ENCODE data around the gene CLCA2.

CLCA2 gene

DNA sequence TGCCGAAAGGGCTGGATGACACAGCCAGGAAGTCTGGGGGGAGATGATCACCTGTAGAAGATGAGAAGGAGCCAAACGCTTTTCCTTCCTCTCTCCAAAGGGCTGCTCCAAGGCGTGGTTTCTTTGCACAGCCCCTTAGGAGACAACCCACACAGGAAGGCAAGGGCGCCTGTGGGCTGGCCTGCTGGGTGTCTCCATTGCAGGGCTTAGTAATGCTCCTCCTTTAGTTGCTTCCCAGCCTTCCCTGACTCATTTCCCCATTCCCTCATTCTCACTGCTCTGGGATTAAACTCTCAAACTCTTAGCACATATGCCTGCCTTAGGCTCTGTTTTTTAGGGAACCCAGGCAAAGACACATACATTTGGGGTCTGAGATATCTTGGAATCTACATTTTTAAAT, 43.0 kb downstream of the CLCA2 start:
- H3K4me2 ChIP-seq = no peak overlapping the region
- no peaks in the 10 kb centered on the region for H3K36me3 ChIP-seq
- no peaks in the 10 kb centered on the region for H3K9me3 ChIP-seq
- no peaks in the 10 kb centered on the region for H4K20me1 ChIP-seq
- no peaks in the 10 kb centered on the region for H3K27me3 ChIP-seq
- TF ChIP-seq Cebpa-rat (IDR thresholded peaks at IDR 0.05) = no peak
- no peak overlapping the region for H3K9ac ChIP-seq
- H3K4me1 ChIP-seq = no peaks in the 10 kb centered on the region
- H3K27ac ChIP-seq = no peak overlapping the region
- no peak overlapping the region for H3K4me3 ChIP-seq

GRCh38 chr1:86468501-86468977, 44.6 kb downstream of the CLCA2 start, which contains the start of gene CLCA1:
CLCA1 (plus strand) TSS chr1:86468927; CDS start chr1:86468972, 45 bp downstream.
- Histone ChIP-seq H4K20me1 (no peaks in the 10 kb centered on the region), H3K9ac (no peak within 1 kb of the TSS), H3K36me3 (no peaks in the 10 kb centered on the region), H3K27me3 (no peaks in the 10 kb centered on the region), H3K9me3 (no peaks in the 10 kb centered on the region), H3K4me1 (no peaks in the 10 kb centered on the region), H3K27ac (no peak within 1 kb of the TSS), H3K4me2 (no peak within 1 kb of the TSS), H3K4me3 (no peak within 1 kb of the TSS)
- TF ChIP-seq Cebpa-rat (IDR thresholded peaks at IDR 0.05) = no peak

DNA sequence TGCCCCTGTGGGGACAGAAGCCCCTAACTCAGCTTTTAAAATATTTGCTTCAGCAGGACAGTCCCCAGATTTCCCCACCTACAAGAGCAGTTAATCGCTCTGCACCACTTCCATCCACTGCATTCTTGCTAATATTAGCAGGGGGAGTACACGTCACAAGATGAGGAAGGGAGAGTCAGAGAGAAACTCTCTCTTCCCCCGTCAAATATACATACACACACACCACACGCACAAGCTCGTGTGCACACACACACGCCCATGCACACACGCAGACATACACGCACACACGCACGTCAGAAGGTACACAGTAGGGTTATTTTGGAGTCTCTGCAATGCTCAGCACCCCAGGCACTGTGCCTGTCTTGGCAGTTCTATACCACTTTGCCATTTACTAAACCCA, 46.9 kb downstream of the CLCA2 start:
- TF ChIP-seq Cebpa-rat (IDR thresholded peaks at IDR 0.05) = no peak
- no peaks in the 10 kb centered on the region for H3K9me3 ChIP-seq
- H3K4me3 ChIP-seq = no peak overlapping the region
- H3K27me3 ChIP-seq = no peaks in the 10 kb centered on the region
- no peaks in the 10 kb centered on the region for H3K36me3 ChIP-seq
- H3K4me1 ChIP-seq = no peaks in the 10 kb centered on the region
- H3K27ac ChIP-seq = no peak overlapping the region
- H4K20me1 ChIP-seq = no peaks in the 10 kb centered on the region
- no peak overlapping the region for H3K9ac ChIP-seq
- no peak overlapping the region for H3K4me2 ChIP-seq

DNA sequence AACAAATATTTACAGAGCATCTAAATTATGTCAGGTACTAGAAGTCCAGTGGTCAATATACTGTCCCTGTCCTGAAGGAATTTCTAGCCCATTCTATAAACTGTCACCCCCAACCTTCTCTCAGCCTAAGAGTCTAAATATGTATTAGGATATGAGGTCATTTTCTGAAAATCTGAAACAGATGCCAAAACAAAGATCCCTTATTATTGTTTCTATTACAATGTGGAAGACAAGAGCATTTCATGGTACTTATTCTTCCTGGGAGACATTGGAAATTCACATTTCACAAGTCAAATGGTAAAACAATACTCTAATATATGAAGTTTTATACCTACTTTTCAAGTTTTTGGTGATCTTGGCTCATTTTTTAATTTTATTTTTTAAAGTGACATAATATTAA, 47.3 kb downstream of the CLCA2 start:
- TF ChIP-seq Cebpa-rat (IDR thresholded peaks at IDR 0.05) = no peak
- Histone ChIP-seq H3K4me3 (no peak overlapping the region), H3K27me3 (no peaks in the 10 kb centered on the region), H3K9me3 (no peaks in the 10 kb centered on the region), H3K36me3 (no peaks in the 10 kb centered on the region), H3K27ac (no peak overlapping the region), H4K20me1 (no peaks in the 10 kb centered on the region), H3K9ac (no peak overlapping the region), H3K4me2 (no peak overlapping the region), H3K4me1 (no peaks in the 10 kb centered on the region)

DNA sequence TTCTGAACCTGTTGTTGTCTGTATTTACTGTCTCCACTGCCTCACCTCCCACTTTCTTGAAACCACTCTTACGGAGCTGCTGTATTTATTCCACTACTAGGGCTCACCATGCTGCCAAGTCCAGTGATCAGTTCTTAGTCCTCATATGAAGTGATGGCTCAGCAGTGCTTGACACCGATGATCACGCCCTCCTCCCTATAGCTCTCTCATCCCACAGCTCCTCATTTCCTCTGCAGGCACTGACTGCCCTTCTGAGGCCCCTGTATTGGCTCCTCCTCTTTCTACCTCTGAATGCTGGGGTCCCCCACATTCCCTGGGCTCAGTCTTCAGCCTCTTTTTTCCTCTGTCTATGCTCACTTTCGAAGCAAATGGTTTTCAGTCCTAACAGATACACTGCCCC, 48.2 kb downstream of the CLCA2 start:
- H3K9ac ChIP-seq = no peak overlapping the region
- H3K27ac ChIP-seq = no peak overlapping the region
- no peaks in the 10 kb centered on the region for H3K36me3 ChIP-seq
- no peak for TF ChIP-seq Cebpa-rat (IDR thresholded peaks at IDR 0.05)
- no peaks in the 10 kb centered on the region for H3K4me1 ChIP-seq
- H4K20me1 ChIP-seq = no peaks in the 10 kb centered on the region
- no peak overlapping the region for H3K4me2 ChIP-seq
- H3K4me3 ChIP-seq = no peak overlapping the region
- no peaks in the 10 kb centered on the region for H3K27me3 ChIP-seq
- H3K9me3 ChIP-seq = no peaks in the 10 kb centered on the region

DNA sequence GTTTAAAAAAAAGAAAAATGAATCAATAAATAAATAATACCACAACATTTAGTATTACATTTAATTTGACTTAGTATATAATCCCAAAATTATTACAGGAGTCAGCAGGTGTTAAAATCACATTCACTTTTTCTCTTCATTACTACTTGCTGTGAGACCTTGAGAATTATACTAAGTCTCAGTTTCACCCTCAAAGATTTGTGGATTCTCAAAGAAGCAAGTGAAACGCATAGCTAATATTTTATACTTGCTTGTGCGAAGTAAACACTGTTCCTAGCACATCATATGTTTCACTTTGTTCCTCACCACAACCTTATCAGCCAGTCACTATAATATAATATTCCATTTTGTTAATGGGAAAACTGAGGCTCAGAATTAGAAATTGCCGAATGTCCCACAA, 48.8 kb downstream of the CLCA2 start:
- H3K27ac ChIP-seq = no peak overlapping the region
- H4K20me1 ChIP-seq = no peaks in the 10 kb centered on the region
- TF ChIP-seq Cebpa-rat (IDR thresholded peaks at IDR 0.05) = no peak
- H3K36me3 ChIP-seq = no peaks in the 10 kb centered on the region
- no peaks in the 10 kb centered on the region for H3K4me1 ChIP-seq
- H3K4me3 ChIP-seq = no peak overlapping the region
- no peak overlapping the region for H3K9ac ChIP-seq
- H3K27me3 ChIP-seq = no peaks in the 10 kb centered on the region
- no peaks in the 10 kb centered on the region for H3K9me3 ChIP-seq
- H3K4me2 ChIP-seq = no peak overlapping the region

DNA sequence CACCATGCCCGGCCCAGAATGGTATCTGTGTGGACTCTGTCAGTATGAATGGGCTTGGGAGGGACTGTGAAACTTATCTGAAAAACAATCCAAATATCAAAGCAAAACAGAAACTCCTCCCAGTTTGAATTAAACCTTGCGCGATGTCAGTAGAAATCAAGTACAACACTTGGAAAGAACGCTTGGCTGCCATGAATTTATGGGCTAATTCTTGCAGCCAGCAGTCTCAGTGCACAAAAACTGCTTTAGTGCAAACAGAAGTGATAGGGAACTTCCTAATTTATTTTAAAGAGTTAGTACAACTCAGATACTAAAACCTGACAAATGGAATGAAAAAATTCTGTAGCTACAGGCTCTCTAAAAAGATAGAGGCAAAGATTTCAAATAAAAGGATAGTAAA, 53.3 kb downstream of the CLCA2 start:
- H3K27me3 ChIP-seq = no peaks in the 10 kb centered on the region
- H3K36me3 ChIP-seq = no peaks in the 10 kb centered on the region
- no peak overlapping the region for H3K4me2 ChIP-seq
- no peaks in the 10 kb centered on the region for H3K9me3 ChIP-seq
- H3K9ac ChIP-seq = no peak overlapping the region
- no peaks in the 10 kb centered on the region for H4K20me1 ChIP-seq
- H3K4me1 ChIP-seq = no peaks in the 10 kb centered on the region
- TF ChIP-seq Cebpa-rat (IDR thresholded peaks at IDR 0.05) = no peak
- no peak overlapping the region for H3K4me3 ChIP-seq
- H3K27ac ChIP-seq = no peak overlapping the region

GRCh38 chr1:86477682-86478081, 53.7 kb downstream of the CLCA2 start:
- Histone ChIP-seq H3K4me2 (no peak overlapping the region), H3K4me3 (no peak overlapping the region), H3K27ac (no peak overlapping the region), H4K20me1 (no peaks in the 10 kb centered on the region), H3K4me1 (no peaks in the 10 kb centered on the region), H3K9ac (no peak overlapping the region), H3K27me3 (no peaks in the 10 kb centered on the region), H3K9me3 (no peaks in the 10 kb centered on the region), H3K36me3 (no peaks in the 10 kb centered on the region)
- TF ChIP-seq Cebpa-rat (IDR thresholded peaks at IDR 0.05) = no peak

GRCh38 chr1:86478416-86479156, 54.6 kb downstream of the CLCA2 start:
- H3K4me3 ChIP-seq = no peak overlapping the region
- no peaks in the 10 kb centered on the region for H3K9me3 ChIP-seq
- no peaks in the 10 kb centered on the region for H3K4me1 ChIP-seq
- no peaks in the 10 kb centered on the region for H4K20me1 ChIP-seq
- no peak overlapping the region for H3K27ac ChIP-seq
- no peak for TF ChIP-seq Cebpa-rat (IDR thresholded peaks at IDR 0.05)
- no peaks in the 10 kb centered on the region for H3K27me3 ChIP-seq
- H3K4me2 ChIP-seq = no peak overlapping the region
- no peak overlapping the region for H3K9ac ChIP-seq
- no peaks in the 10 kb centered on the region for H3K36me3 ChIP-seq

DNA sequence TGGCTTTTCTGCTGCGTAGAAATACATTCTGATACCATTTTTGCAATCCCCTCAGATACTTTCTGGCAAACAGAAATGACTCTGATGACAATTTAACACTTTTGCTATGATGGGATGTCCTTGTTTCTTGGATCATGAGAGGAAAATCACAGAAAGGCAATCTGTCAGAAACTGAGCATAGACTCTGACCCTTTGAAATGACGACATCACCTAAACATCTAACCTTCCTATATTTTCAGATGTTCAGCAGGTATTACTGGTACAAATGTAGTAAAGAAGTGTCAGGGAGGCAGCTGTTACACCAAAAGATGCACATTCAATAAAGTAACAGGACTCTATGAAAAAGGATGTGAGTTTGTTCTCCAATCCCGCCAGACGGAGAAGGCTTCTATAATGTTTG, 58.0 kb downstream of the CLCA2 start:
- Histone ChIP-seq H3K4me2 (no peak overlapping the region), H3K27ac (no peak overlapping the region), H3K4me3 (no peak overlapping the region), H4K20me1 (no peaks in the 10 kb centered on the region), H3K9me3 (no peaks in the 10 kb centered on the region), H3K27me3 (no peaks in the 10 kb centered on the region), H3K36me3 (no peaks in the 10 kb centered on the region), H3K9ac (no peak overlapping the region), H3K4me1 (no peaks in the 10 kb centered on the region)
- TF ChIP-seq Cebpa-rat (IDR thresholded peaks at IDR 0.05) = no peak

Data from BLaER1 (cell line).